Stimulated activated CD4-positive, alpha-beta T cell treated with anti-CD3 and anti-CD28 coated beads, Interleukin-2, amount 100 ng/mL, for 24 hours (primary cell): ENCODE measurements around the gene BIRC6.
A peak's percentile ranks its signal among the peaks of the same experiment; 100 is the strongest.
"Not testable (repeated sequence)": the region's sequence is repeated elsewhere in the genome, so short reads cannot be mapped to it uniquely, and the experiment has no call there.

Experiments used
- DNase-seq, 2 donors: peaks; one replicate each; pipeline ENCODE4 v3.0.0-alpha.2; 2020

The BIRC6 gene

GRCh38 chr2:32624812-32625211 is 268.0 kb downstream of the BIRC6 start:
- no peak for DNase-seq

GRCh38 chr2:32626639-32627221 is 269.9 kb downstream of the BIRC6 start:
- DNase-seq, result no peak

GRCh38 chr2:32627441-32627813 is 270.6 kb downstream of the BIRC6 start:
- DNase-seq, result peak in 1 of 2 donors; percentile 43

GRCh38 chr2:32627814-32628579 is 271.2 kb downstream of the BIRC6 start, which contains the start of gene TTC27:
Gene TTC27 (plus strand): TSS chr2:32628050. CDS start chr2:32628293, 243 bp downstream.
- DNase-seq, result peak; percentile 96 to 97

- peak in 1 of 2 donors; percentile 38 for DNase-seq
These were observed 275.3 kb downstream of the BIRC6 start for GRCh38 chr2:32632089-32632488.

GRCh38 chr2:32633040-32633439 is 276.2 kb downstream of the BIRC6 start:
- DNase-seq, result no peak

- DNase-seq, result not testable (repeated sequence)
These were observed 281.7 kb downstream of the BIRC6 start for GRCh38 chr2:32638548-32638947.

GRCh38 chr2:32641180-32641579 is 284.4 kb downstream of the BIRC6 start:
- no peak for DNase-seq

- no peak for DNase-seq
These were observed 290.4 kb downstream of the BIRC6 start for GRCh38 chr2:32647180-32647651.

- no peak for DNase-seq
These were observed 295.9 kb downstream of the BIRC6 start for GRCh38 chr2:32652555-32653209.

- no peak for DNase-seq
These were observed 299.2 kb downstream of the BIRC6 start for GRCh38 chr2:32656069-32656468.

- no peak for DNase-seq
These were observed 307.0 kb downstream of the BIRC6 start for GRCh38 chr2:32663864-32664263.

GRCh38 chr2:32666704-32667103 is 309.9 kb downstream of the BIRC6 start:
- DNase-seq, result no peak

GRCh38 chr2:32668254-32668653 is 311.4 kb downstream of the BIRC6 start:
- no peak for DNase-seq
